ENCODE measurements around the gene BDH1. TPM values are rescaled to one million over a fixed set of nuclear protein-coding genes. Genes with fewer than 3 reads are reported as not detected.
A peak's percentile ranks its signal among the peaks of the same experiment; 100 is the strongest.
"Not testable (repeated sequence)": the region's sequence is repeated elsewhere in the genome, so short reads cannot be mapped to it uniquely, and the experiment has no call there.

Gene BDH1, protein sequence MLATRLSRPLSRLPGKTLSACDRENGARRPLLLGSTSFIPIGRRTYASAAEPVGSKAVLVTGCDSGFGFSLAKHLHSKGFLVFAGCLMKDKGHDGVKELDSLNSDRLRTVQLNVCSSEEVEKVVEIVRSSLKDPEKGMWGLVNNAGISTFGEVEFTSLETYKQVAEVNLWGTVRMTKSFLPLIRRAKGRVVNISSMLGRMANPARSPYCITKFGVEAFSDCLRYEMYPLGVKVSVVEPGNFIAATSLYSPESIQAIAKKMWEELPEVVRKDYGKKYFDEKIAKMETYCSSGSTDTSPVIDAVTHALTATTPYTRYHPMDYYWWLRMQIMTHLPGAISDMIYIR
- total RNA-seq, result 56.3 TPM
- long read RNA-seq, transcript BDH1-202 (7 exons, 3,455 nt), result major isoform, 62 of 85 reads
- long read RNA-seq, partial matches to known transcripts, result 7 of 85 reads
- long read RNA-seq, other reads (novel, unspliced or antisense), result 12 of 85 reads

DNA sequence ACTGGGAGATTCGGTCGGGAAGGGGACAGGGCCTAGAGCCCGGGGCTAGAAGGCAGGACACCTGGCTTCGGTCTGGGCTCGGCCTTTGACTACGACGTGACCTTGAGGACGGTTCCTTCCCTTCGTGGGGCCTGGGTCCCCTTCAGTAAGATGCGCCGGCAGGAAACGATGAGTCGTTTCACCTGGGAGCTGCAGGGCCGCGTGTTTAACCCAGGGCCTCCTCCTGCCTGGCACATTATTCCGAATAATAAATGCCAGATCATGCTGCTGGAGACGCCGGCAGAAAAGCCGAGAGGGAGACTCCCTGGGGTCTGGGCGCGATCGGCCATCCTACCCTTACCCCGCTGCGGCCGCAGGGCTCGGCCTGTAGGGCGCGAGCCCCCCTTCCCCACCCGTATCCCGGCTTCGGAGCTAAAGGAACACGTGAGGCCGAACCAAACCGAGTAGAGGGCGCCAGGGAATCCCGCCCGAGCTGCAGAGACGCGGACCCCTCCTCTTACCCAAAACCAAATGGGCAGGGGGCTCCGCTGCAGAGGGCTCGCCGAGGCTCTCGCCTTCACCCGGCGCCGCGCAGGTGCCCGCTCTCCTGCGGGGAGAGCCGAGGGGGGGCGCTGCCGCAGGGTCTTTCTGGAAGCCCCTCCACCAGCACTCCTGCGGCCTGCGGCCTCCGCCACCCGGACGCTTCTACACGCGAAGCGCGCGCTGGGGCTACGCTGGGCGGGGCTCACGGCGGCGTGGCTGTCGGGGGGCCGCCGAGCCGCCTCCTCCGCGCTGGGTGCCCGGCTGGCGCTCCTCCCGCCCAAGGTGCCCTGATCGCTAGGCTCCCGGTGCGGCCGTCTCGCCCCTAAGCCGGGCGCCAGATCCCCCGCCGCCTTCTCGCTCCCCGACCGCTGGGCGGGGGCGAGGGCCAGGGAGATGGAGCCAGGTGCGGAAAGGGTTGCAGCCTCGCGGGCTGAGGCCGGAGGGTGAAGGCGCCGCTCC is at the start of gene BDH1:
BDH1 (minus strand) TSS at position 688 of the 981 bp plus-strand sequence. CDS start 9,525 bp downstream, outside the sequence.
- DNase-seq, result peak; percentile 63
- intact Hi-C loops (cut with micrococcal nuclease), result no loop called here

GRCh38 chr3:197603317-197603933 is 47.7 kb upstream of the BDH1 start:
- intact Hi-C loops (cut with micrococcal nuclease), result no loop called here
- peak; percentile 28 for DNase-seq
- ATAC-seq, result no peak

More for the DNA sequence above, at the start of gene BDH1:
- peak; percentile 51 for ATAC-seq

DNA sequence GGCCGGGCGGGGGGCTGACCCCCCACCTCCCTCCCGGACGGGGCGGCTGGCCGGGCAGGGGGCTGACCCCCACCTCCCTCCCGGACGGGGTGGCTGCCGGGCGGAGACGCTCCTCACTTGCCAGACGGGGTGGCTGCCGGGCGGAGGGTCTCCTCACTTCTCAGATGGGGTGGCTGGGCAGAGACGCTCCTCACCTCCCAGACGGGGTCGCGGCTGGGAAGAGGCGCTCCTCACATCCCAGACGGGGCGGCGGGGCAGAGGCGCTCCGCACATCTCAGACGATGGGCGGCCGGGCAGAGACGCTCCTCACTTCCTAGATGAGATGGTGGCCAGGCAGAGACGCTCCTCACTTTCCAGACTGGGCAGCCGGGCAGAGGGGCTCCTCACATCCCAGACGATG is 46.6 kb upstream of the BDH1 start:
- DNase-seq; ATAC-seq; intact Hi-C loops (cut with micrococcal nuclease): not testable (repeated sequence)

DNA sequence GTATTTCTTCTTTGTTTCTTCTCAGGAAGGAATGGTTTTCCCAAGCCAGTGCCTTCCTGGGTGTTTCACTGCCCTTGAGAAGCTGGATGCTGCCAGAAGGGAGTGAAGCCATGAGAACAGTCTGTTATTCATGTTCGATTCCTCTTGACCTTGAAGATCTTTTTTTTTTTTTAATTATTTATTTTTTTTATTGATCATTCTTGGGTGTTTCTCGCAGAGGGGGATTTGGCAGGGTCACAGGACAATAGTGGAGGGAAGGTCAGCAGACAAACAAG is 45.7 kb upstream of the BDH1 start:
- ATAC-seq; intact Hi-C loops (cut with micrococcal nuclease); DNase-seq: not testable (repeated sequence)

DNA sequence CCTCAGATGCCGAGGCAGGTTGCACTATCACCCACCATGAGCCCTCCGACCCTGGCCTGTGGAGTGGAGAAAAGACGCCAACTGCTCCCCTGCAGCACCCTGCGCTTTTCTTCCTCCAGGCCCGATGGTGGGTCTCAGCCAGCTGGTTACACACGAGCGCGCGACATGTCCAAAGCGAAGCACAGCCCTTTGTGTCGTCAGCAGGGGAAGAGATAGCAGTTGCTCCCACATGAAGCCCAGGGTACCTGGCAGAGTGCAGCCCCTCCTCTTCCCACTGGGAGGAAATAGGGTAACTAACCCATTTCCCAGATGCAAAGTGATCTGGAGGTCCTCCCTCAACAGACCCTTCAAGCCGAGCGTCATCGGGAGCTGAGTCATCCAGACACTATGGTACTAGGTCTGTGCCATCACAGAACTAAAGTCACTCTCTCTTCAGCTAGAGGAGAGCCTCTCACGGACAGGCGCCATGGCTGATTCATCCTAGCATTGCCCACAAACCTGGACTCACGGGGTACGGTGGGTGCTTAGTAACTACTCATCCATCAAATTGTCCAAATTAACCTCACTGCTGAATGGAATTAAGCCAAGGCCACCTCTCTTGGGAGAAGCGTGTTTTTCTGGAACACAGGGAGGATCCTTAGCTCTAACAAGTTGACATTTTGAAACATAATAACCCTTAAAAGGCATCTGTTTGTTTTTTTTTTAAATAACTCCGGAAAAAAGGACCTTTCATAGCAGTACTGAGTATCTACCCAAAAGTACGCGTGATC is 45.2 kb upstream of the BDH1 start:
- ATAC-seq (peak; percentile 10), DNase-seq (no peak)
- intact Hi-C loops (cut with micrococcal nuclease), result no loop called here

GRCh38 chr3:197599089-197599765 is 43.5 kb upstream of the BDH1 start:
- intact Hi-C loops (cut with micrococcal nuclease), result no loop called here
- DNase-seq (peak; percentile 70), ATAC-seq (peak; percentile 86)

- intact Hi-C loops (cut with micrococcal nuclease), result no loop called here
- DNase-seq, result no peak
- ATAC-seq, result no peak
Observed at GRCh38 chr3:197598404-197598980, 42.7 kb upstream of the BDH1 start.

GRCh38 chr3:197597335-197597734 is 41.6 kb upstream of the BDH1 start:
- DNase-seq, result no peak
- intact Hi-C loops (cut with micrococcal nuclease), result no loop called here
- no peak for ATAC-seq

- no peak for ATAC-seq
- DNase-seq, result no peak
- intact Hi-C loops (cut with micrococcal nuclease), result no loop called here
Observed at GRCh38 chr3:197595470-197596185, 39.9 kb upstream of the BDH1 start.

DNA sequence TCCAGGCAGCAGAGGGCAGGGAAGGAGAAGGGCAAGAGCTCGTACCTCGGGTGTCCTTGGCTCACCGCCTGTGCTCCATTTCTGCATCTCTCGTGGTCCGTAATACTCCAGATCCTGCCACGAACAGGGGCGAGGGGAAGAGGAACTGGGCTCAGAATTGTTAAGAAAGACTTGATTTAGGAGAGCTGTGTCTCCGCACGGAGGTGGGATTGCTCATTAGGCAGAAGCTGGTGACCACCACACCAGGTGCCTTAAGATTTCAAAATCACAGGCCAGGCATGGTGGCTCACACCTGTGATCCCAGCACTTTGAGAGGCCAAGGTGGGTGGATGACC is 37.2 kb upstream of the BDH1 start:
- DNase-seq, result no peak
- intact Hi-C loops (cut with micrococcal nuclease), result no loop called here
- no peak for ATAC-seq

DNA sequence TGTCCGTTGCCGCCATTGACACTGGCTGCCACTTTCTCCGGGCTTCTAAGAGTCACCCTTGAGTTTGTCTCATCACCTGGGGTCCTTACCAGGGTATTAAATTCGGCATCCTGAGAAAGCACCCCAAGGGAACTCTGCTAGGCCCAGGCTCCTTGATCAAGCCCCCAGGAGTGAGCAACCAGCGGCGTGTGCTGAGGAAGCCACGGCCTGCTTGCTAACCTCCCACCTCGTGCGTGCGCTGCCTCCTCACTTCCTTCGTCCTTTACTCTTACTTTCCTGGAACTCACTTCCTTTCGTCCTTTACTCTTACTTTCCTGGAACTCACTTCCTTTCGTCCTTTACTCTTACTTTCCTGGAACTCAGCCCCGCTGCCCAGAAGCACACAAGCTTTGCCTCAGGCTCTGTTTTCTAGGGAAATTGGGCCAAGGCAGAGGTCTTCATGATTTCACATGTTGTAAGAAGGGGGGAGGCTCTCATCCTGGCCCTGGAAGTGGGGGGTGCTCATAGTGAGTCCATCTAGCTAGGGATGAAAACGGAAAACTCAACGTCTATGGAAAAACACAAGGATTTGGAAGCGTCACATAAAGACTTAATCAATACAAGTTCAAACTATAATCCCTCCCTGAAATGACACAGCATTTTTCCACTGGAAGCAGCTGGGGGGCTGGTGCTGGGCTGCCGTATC is 36.7 kb upstream of the BDH1 start:
- intact Hi-C loops (cut with micrococcal nuclease), result no loop called here
- ATAC-seq (no peak), DNase-seq (no peak)

GRCh38 chr3:197591816-197592215 is 36.0 kb upstream of the BDH1 start:
- intact Hi-C loops (cut with micrococcal nuclease), result no loop called here
- DNase-seq (no peak), ATAC-seq (no peak)

- DNase-seq (no peak), ATAC-seq (no peak)
- intact Hi-C loops (cut with micrococcal nuclease), result no loop called here
Observed at GRCh38 chr3:197590313-197590962, 34.7 kb upstream of the BDH1 start.

DNA sequence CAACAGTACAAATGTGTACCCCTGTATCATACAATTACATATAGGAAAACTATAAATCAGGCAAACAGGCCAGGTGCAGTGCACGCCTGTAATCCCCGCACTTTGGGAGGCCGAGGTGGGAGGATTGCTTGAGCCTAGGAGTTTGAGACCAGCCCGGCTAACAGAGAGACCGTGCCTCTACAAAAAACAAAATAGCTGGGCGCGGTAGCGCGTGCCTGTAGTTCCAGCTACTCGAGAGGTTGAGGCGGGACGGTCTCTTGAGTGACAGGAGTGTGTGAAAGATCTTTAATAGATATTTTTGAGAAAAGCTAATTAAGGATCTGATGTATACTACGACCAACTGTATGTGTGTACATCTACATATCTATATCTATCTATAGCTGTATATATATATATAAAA is 33.8 kb upstream of the BDH1 start:
- DNase-seq (no peak), ATAC-seq (no peak)
- intact Hi-C loops (cut with micrococcal nuclease), result no loop called here

- intact Hi-C loops (cut with micrococcal nuclease); DNase-seq; ATAC-seq: not testable (repeated sequence)
Observed at GRCh38 chr3:197586768-197587167, 31.0 kb upstream of the BDH1 start.

DNA sequence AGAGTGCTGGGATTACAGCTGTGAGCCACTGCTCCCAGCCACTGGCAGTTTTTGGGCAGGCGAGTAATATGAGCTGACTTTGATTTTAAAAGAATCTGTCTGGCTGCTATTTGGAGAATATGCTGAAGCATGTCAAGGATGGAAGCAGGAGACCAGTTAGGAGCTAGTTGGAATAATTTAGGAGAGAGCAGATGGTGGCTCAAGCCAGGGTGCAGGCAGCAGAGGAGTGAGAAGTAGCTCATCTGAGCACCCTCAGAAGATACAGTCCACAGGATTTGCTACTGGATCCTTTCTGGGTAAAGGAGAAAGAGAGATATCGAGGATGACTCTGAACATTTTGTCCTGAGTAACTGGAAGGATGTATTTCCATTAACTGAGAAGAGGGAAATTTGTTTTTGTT is 30.4 kb upstream of the BDH1 start:
- ATAC-seq, result no peak
- intact Hi-C loops (cut with micrococcal nuclease), result no loop called here
- no peak for DNase-seq

DNA sequence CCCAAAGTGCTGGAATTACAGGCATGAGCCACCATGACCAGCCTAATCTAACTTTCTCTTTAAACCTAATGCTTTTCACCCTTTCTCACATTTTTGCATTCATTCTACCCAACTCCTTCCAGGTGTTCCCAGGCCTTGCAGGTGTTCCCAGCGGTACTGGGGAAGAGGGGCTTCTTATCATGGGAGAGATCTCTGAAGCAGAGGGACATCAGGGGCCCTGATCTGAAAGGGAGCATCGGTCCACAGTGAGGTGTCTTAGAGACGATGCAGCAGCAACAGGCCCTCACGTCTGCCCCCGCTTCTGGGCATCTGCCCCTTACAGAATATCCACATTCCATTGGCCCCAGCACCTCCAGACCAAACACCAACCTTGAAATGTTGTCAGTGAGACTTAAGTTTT is 29.0 kb upstream of the BDH1 start:
- intact Hi-C loops (cut with micrococcal nuclease), result no loop called here
- DNase-seq, result no peak
- no peak for ATAC-seq
